Dermis blood vessel endothelial cell (primary cell): ENCODE results near the gene CAMSAP1. TPM values are rescaled to one million over a fixed set of nuclear protein-coding genes. Genes with fewer than 3 reads are reported as not detected.
"Not testable (repeated sequence)": the region's sequence is repeated elsewhere in the genome, so short reads cannot be mapped to it uniquely, and the experiment has no call there.

Source experiments
- DNase-seq: peaks from one replicate; pipeline ENCODE4 v3.0.0; 2010
- total RNA-seq: library from RNA; depleted of rRNA; stranded (reverse); fragments of >200 nt; gene quantifications from 2 replicates; pipeline ENCODE4 v1.2.3, GENCODE V29; 2014

Gene CAMSAP1
- total RNA-seq, 1 donor from 2014 or later = 17.5 TPM

- no peak for DNase-seq
Observed at GRCh38 chr9:135898634-135899407, 8.5 kb downstream of the CAMSAP1 start.

DNA sequence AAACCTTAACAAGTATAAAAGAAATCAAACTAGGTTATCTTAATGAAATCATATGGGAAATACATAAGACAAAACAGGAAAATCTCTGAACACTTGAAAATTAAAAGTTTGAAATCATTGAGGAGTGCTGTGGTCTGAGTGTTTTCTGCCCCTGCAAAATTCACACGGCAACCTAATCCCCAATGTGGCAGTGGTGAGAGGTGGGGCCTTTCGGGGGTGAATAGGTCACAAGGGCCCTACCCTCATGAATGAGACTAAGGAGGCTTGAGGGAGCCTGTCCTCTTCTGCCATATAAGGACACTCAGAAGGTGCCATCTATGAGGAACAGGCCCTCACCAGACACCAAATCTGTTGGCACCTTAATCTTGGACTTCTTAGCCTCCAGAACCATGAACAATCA is 10.7 kb downstream of the CAMSAP1 start:
- DNase-seq = no peak

- DNase-seq = no peak
Observed at GRCh38 chr9:135896205-135896604, 11.1 kb downstream of the CAMSAP1 start.

DNA sequence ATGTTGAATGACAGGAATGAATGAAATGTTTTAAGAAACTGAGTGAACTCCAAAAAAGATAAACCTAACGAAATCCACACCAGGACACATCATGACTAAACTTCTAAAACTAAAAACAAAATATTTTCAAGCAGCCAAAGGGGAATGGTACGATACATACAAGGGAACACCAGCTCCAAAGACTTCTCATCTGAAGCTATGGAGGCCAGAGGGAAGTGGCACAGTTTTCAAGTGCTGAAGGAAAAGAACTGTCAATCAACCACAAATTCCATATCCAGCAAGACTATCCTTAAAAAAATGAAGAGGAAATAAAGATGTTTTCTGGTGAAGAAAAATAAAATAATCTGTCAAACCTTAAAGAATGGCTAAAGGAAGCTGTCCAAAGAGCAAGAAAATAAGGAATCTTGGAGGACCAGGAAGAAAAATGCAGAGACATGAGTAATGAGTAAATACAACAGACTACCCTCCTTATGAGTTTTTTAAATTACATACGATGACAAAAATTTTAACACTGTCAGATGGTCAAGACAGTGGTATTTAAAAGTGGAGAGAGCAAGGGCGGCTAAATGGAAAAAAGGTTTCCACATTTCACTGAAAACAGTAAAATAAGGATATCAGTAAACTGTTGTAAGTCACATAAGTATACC is 12.0 kb downstream of the CAMSAP1 start:
- no peak for DNase-seq

GRCh38 chr9:135893104-135893503 is 14.2 kb downstream of the CAMSAP1 start:
- DNase-seq = no peak

- not testable (repeated sequence) for DNase-seq
Observed at GRCh38 chr9:135892327-135892726, 15.0 kb downstream of the CAMSAP1 start.

DNA sequence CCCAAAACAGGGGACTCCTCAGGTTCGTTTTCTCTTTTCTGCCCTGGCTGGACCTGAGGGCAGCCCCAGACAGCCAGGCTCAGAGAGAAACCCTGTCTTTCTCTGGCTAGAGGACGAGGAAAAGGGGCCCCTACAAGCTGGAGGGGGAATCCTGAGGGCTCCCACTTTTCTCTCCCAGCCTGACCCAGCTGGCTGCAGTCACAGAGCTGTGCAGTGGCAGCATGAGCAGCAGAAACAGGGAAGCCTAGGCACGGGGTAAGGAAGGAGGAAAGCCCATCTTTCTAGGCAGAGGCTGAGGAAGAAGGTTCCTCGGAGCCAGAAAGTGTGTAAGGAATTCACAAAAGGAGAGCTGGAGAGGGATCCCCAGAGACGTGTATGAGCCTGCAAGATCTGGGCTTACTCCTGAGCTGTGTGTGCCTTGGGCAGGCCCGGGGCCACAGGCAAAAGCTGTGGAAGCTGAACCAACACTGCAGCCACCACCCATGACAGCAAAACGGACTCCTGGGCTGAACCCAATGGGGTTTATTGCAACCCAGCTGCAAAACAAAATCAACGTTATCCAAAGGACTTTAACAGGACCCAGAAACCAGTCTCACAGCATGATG is 16.2 kb downstream of the CAMSAP1 start:
- no peak for DNase-seq

GRCh38 chr9:135890190-135891026 is 16.9 kb downstream of the CAMSAP1 start:
- DNase-seq = no peak

DNA sequence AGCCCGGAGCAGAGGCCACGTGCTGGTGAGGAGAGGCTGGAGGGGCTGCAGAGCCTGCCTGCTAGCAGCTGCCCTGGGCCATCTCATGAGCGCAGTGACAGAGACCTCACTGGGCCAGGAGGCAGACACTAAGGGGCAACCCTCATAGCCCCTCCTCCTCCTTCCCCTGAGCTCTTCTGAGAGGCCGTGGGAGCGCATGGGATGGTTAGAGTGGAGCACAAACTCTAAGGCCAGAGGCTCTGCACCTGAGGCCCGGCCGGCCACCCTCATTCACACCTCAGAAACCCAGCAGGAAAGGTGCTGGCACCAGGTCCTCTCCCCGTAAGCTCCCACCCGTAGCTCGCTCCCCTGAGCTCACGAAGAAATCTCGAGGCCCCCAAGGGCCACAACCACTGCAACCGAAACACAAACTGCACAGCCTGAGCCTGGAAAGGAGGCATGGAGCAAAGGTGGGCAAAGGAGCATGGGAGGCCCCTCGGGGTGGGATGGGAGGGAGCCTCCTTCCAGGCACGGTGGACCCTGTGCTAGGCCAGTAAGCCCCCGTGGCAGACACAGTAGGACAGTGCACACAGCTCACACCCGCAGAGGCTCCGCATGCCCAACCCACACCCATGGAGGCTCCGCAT is 17.7 kb downstream of the CAMSAP1 start:
- DNase-seq = no peak

- no peak for DNase-seq
Observed at GRCh38 chr9:135888766-135889394, 18.5 kb downstream of the CAMSAP1 start.

DNA sequence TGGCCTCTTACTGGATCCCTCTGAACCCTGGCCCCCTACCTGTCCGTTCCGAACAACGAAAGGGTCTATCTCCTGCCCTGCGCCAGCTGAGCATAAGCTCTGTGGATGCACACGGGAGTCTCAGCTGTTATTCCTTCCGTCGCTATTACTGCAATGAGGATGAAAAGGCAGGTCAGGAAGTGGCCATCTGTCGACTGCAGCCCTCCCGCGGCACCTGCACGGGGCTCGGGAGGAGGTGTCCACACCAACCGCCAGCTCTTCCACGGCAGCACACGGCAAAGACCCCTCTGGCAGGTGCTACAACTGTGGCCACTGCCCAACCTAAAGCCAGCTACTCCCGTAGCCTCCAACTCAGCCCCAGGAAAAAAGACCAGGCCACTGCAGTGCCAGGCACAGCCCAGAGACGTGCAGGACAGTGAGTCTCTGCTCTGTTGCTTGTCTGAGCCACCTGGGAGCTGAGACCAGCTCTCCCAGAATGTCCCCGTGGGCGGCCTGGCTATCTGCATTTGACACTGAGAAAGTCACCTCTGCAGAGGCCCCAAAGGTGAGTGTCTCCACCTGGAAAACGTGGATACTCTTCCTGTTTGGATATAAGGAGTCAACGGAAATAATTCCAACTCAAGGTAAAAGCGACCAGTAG is 19.1 kb downstream of the CAMSAP1 start:
- no peak for DNase-seq

GRCh38 chr9:135887585-135888050 is 19.7 kb downstream of the CAMSAP1 start:
- no peak for DNase-seq

GRCh38 chr9:135887021-135887507 is 20.3 kb downstream of the CAMSAP1 start:
- no peak for DNase-seq

GRCh38 chr9:135886147-135886981 is 21.0 kb downstream of the CAMSAP1 start:
- no peak for DNase-seq

DNA sequence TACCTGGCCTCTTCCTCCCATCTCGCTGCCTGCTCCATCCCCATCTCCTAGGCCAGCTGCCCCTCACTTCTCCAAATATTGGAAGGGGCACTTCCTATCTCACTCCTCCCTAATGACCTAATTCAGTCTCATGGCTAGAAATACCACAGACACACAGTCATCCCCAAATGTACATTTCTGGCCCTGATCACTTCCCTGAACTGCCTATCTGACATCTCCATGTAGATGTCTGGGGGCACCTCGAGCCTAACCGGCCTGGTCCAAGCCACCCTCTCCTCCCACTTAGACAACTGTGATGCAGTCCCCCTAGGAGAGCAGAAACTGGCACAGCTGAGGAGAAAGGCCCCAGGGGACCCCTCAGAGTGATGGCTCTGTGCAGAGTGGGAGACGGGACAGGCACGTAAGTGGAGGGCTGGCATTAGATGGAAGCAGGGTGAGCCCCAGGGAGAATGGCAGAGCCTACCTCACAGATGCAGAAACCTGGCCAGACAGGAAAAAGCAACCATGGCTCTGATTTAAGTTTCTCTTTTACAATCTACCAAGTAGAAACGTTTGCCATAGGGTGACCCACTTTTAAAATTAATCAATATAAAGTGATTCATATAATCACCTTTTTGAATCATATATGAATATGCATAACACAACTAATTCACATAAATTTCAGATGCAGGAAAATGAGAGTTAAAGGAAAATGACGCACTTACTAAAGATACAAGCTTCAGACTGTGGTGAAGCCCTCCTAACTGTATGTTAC is 22.1 kb downstream of the CAMSAP1 start:
- DNase-seq = no peak

- DNase-seq = no peak
Observed at GRCh38 chr9:135884328-135885035, 22.9 kb downstream of the CAMSAP1 start.

- DNase-seq = no peak
Observed at GRCh38 chr9:135883410-135884089, 23.8 kb downstream of the CAMSAP1 start.

GRCh38 chr9:135882011-135882410 is 25.3 kb downstream of the CAMSAP1 start:
- DNase-seq = no peak
